ENCODE results near the gene ITGB2. TPM values are rescaled to one million over a fixed set of nuclear protein-coding genes. Genes with fewer than 3 reads are reported as not detected.

Gene ITGB2
- total RNA-seq = 0.07 TPM in 1 of 2 replicates, not detected in the other

DNA sequence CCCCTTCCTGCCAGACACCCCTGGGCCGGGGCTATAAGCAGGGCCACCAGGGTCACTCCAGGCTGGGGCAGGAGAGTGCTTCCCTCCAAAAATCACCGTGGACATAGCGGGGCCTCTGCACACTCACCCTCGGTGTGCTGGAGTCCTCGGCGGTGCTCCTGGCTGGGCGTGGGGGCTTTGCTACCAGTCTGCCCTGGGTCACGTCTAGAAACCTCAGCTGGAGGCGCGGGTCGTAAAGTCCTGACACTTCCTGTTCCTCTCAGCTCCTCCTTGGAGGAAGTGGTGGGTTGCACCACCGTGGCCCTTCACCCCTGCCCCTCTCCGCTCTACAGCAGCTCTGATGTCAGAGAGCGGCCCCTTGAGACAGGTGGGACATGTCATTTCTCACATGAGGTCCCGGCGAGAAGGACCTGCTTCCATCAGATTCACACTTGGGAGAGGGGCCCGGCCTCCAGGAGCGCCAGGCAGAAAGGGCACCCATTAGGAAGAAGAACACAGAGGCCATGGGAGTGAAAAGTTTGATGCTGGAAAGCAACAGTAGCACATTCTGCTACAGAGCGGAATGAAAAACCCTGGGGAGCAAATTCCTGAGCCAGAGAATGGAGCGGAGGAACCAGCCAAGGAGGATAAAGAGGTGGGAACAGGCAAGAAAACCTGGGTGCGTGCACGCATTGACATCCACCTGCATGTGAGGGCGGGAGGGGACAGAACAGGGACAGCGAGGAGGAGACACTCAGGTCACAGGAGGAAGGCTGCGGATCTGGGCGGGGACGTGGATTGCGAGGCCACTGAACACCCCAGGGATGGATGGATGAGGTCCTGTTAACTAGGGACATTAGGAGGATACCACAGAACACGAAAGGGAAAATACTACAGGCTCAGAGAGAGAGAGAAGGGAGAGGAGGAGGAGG lies at the start of gene ITGB2:
Gene ITGB2 (minus strand): TSS at position 206 of the 911 bp plus-strand sequence. CDS start 10,117 bp downstream, outside the sequence.

DNA sequence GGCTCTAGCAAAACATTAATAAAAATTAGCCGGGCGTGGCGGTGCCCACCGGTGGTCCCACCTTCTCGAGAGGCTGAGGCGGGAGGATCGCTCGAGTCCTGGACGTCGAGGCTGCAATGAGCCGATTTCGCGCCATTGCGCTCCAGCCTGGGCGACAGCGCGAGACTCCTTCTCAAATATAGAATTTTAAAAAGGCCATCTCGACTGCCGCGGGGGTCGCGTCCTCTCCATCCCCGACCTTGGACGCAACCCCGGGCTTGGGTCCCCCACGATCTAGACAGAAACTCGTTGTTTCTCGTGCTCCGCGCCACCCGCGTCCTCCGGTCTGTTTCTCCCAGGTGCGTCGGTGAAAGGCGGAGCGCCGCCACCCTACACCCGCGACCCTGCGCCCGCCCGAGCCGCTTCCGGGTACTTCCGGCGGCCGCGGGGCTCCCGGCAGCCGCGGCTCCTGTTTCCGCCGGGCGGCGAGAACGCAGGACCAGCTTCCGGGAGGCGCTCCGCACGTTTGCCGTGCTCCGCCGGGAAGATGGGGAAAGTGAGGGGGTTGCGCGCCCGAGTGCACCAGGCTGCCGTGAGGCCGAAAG lies 18.9 kb upstream of the ITGB2 start, which contains the start of gene SLX9:
Gene SLX9 (plus strand): TSS at position 498 of the 584 bp plus-strand sequence. CDS start 29 bp downstream, at position 527.

DNA sequence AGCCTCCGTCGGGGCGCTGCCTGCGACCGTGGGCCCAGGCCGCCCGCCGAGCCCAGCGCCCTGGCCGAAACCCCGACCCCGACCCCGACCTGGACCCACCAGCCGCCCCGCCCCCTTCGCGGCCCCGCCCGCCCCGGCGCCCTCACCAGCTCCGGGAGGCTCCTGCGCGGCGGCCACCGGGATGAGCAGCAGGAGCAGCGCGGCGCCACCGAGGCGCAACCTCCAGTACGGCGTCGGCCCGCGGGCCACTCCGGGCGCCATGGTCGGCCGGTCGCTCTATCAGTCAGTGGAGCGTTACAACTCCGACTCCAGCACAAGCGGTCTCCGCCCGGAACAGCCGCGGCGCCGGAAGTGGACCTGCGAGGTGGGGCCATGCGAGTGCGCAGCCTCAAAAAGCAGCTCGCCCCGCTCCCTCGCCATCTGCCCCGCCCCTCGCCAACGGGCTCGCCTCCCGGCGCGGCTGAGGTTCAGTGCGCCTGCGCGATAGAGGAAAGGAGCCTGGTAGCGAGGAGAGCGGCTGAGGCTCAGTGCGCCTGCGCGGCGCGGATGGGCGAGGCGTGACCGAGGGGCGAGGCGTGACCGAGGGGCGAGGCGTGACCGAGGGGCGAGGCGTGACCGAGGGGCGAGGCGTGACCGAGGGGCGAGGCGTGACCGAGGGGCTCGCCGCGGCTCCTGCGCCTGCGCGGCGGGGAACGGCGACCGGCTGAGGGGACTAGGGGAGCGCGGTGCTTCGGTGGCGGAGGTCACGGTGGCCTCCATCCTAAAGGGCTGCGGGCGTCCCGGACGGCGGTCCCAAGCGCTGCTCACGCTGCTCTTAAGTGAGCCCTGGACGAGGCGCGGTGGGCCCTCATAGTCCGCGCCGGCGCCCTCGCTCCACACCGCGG lies 47.1 kb downstream of the ITGB2 start, which contains the start of gene PTTG1IP:
Gene PTTG1IP (minus strand): TSS at position 335 of the 884 bp plus-strand sequence. CDS start 74 bp downstream, at position 261.

Other genes starting within 250 kb of the ITGB2 start
- gene KRTAP12-1, start 238.7 kb downstream of the ITGB2 start, total RNA-seq = not detected in 2 replicates
- gene KRTAP10-12, start 223.7 kb downstream of the ITGB2 start, total RNA-seq = not detected in 2 replicates
- not detected in 2 replicates for gene TSPEAR, start 209.3 kb downstream of the ITGB2 start, total RNA-seq
- gene UBE2G2, start 119.1 kb downstream of the ITGB2 start, total RNA-seq = 131 and 158 TPM in 2 replicates
- gene SUMO3, start 102.8 kb downstream of the ITGB2 start, total RNA-seq = 110 and 111 TPM in 2 replicates
- gene PTTG1IP, start 47.2 kb downstream of the ITGB2 start, total RNA-seq = 288 and 300 TPM in 2 replicates
- 23.9 and 24.7 TPM in 2 replicates for gene SLX9, start 19.1 kb upstream of the ITGB2 start, total RNA-seq
- gene ADARB1, start 153.7 kb upstream of the ITGB2 start, total RNA-seq = 17.7 and 28.3 TPM in 2 replicates

Measured in thoracic aorta endothelial cell (primary cell).